ENCODE results near the gene TMEM198. TPM values are rescaled to one million over a fixed set of nuclear protein-coding genes. Genes with fewer than 3 reads are reported as not detected.

The TMEM198 gene
- total and polyA plus RNA-seq, 9 of the 15 experiments (the other 6 are each of a cell fraction or from before 2014, with no cell fraction given) = 0.03 to 3.8 (median 1.0) TPM

DNA sequence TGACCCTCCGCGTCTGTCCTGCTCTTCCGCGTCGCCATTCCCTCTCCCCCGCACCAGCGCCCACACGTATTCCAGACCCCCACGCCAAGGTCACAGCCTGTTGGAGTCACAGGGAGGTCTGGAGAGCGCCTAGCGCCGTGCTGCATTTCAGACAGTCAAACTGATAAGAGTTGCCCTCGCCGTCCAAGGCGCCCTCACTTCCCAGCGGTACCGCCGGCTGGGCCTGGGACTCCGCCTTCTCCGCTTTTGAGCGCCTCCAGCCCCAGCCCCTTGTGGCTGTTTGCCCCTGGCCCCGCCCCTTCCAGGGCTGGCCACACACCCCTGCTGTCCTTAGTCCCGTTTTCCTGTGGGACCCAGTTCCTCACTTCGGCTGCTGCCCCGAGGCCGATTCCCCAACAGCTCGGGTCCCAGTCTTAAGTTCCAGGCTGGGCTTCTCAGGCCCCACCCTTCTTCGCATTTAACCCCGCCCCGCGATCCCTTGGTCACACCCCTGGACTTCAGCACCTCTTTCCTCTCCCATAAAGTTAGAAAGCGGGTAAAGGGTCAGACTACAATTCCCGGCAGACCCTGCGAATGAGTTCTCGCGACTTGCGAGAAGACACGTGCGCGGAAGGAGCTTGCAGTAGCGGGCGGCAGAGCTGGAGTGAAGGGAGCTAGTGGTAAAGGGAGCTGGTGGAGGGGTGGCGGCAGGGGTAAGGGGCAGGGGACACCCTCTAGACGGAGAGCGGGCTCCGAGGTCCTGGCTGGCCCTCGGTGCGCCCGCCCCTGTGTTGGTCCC, 45.4 kb upstream of the TMEM198 start, which contains the start of gene GMPPA (continued):
- TF ChIP-seq RREB1 (CRISPR knock-in tag; IDR thresholded peaks at IDR 0.05) (no peak), BRD9 (IDR thresholded peaks at IDR 0.05; ENCODE audit: low read depth, partially characterized antibody) (peak; percentile 84), ZNF24 (IDR thresholded peaks at IDR 0.05) (no peak), NFE2 (IDR thresholded peaks at IDR 0.05; ENCODE audit: low read depth) (no peak), ZBTB11 (CRISPR knock-in tag; IDR thresholded peaks at IDR 0.05) (peak in 1 of 3 experiments; percentile 79; a peak in 2 of 6 replicates), ZKSCAN8 (CRISPR knock-in tag; IDR thresholded peaks at IDR 0.05) (no peak), PURB (CRISPR knock-in tag; IDR thresholded peaks at IDR 0.05; ENCODE audit: low read depth) (no peak), ZNF507 (tag; conservative IDR thresholded peaks at IDR 0.05) (no peak), EP300 (IDR thresholded peaks at IDR 0.05; ENCODE audit: low read length) (no peak; the same call in 1 of the 2 replicates), ZFP1 (CRISPR knock-in tag; IDR thresholded peaks at IDR 0.05) (no peak), HDAC1 (IDR thresholded peaks at IDR 0.05) (peak in 1 of 2 experiments; percentile 60; a peak in 2 of 4 replicates), DIDO1 (tag; IDR thresholded peaks at IDR 0.05; ENCODE audit: low read depth) (no peak), MCM3 (IDR thresholded peaks at IDR 0.05) (no peak)
- TF ChIP-seq, protein P1, sequence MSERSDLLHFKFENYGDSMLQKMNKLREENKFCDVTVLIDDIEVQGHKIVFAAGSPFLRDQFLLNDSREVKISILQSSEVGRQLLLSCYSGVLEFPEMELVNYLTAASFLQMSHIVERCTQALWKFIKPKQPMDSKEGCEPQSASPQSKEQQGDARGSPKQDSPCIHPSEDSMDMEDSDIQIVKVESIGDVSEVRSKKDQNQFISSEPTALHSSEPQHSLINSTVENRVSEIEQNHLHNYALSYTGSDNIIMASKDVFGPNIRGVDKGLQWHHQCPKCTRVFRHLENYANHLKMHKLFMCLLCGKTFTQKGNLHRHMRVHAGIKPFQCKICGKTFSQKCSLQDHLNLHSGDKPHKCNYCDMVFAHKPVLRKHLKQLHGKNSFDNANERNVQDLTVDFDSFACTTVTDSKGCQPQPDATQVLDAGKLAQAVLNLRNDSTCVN (CRISPR knock-in tag; IDR thresholded peaks at IDR 0.05) = no peak
- TF ChIP-seq, protein P2, sequence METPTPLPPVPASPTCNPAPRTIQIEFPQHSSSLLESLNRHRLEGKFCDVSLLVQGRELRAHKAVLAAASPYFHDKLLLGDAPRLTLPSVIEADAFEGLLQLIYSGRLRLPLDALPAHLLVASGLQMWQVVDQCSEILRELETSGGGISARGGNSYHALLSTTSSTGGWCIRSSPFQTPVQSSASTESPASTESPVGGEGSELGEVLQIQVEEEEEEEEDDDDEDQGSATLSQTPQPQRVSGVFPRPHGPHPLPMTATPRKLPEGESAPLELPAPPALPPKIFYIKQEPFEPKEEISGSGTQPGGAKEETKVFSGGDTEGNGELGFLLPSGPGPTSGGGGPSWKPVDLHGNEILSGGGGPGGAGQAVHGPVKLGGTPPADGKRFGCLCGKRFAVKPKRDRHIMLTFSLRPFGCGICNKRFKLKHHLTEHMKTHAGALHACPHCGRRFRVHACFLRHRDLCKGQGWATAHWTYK (CRISPR knock-in tag; IDR thresholded peaks at IDR 0.05) = 0 out of 2 replicates have a peak, but pooled peaks have one; percentile 47

Measured in K562 (cell line).